ENCODE measurements around the gene BRIP1. TPM values are rescaled to one million over a fixed set of nuclear protein-coding genes. Genes with fewer than 3 reads are reported as not detected.
"Not testable (repeated sequence)": the region's sequence is repeated elsewhere in the genome, so short reads cannot be mapped to it uniquely, and the experiment has no call there.

Gene BRIP1
- polyA plus RNA-seq, 1 experiment: 2.9 TPM

DNA sequence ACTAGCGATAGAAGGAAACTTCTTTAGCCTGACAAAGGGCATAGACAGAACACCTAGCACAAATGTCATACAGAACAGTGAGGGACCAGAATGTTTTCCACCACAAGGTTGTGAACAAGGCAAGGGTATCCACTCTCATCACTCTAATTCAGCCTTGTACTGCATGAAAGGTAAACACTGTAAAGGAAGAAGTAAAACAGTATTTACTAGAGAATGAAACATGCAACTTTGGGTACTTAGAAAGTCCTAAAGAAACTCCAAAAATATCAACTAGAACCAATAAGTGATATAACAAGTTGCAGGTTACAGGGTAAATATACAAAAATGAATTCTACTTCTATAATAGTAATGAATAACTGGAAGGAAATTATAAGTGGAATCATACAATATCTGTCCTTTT, 32.2 kb downstream of the BRIP1 start:
- H3K4me3 ChIP-seq (ENCODE audit: low read depth, low read length): no peak overlapping the region
- DNase-seq (ENCODE audit: low read depth): no peak
- H3K36me3 ChIP-seq (ENCODE audit: control insufficient read depth, insufficient read depth, low read length): no peaks in the 10 kb centered on the region
- ChIA-PET CTCF (no interaction called here), POLR2A (no interaction called here)
- TF ChIP-seq, protein P1, sequence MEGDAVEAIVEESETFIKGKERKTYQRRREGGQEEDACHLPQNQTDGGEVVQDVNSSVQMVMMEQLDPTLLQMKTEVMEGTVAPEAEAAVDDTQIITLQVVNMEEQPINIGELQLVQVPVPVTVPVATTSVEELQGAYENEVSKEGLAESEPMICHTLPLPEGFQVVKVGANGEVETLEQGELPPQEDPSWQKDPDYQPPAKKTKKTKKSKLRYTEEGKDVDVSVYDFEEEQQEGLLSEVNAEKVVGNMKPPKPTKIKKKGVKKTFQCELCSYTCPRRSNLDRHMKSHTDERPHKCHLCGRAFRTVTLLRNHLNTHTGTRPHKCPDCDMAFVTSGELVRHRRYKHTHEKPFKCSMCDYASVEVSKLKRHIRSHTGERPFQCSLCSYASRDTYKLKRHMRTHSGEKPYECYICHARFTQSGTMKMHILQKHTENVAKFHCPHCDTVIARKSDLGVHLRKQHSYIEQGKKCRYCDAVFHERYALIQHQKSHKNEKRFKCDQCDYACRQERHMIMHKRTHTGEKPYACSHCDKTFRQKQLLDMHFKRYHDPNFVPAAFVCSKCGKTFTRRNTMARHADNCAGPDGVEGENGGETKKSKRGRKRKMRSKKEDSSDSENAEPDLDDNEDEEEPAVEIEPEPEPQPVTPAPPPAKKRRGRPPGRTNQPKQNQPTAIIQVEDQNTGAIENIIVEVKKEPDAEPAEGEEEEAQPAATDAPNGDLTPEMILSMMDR (IDR thresholded peaks at IDR 0.05; ENCODE audit: insufficient read depth, low read depth, low read length): no peak
- H3K27me3 ChIP-seq (ENCODE audit: control insufficient read depth, insufficient read depth, low read length): no peaks in the 10 kb centered on the region

DNA sequence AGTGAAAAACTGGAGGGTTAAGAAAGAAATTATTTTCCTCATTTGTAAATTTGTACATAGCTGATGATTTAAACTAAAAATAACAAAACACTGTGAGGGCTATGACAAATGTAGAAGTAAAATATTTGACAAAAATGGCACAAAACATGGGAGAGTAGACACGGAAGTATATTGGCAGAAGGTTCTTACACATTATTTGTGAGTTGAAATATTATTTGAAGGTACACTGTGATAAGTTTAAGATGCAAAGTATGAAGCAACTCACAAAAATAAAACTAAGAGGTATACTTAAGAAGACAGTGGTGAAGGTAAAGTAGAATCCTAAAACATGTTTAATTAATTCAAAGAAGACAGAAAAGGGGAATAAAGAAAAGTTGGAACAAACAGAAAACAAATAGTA, 34.6 kb downstream of the BRIP1 start:
- no peak for DNase-seq (ENCODE audit: low read depth)
- ChIA-PET POLR2A (no interaction called here), CTCF (no interaction called here)
- no peaks in the 10 kb centered on the region for H3K27me3 ChIP-seq (ENCODE audit: control insufficient read depth, insufficient read depth, low read length)
- no peaks in the 10 kb centered on the region for H3K36me3 ChIP-seq (ENCODE audit: control insufficient read depth, insufficient read depth, low read length)
- TF ChIP-seq, protein P1 (IDR thresholded peaks at IDR 0.05; ENCODE audit: insufficient read depth, low read depth, low read length): no peak
- no peak overlapping the region for H3K4me3 ChIP-seq (ENCODE audit: low read depth, low read length)

DNA sequence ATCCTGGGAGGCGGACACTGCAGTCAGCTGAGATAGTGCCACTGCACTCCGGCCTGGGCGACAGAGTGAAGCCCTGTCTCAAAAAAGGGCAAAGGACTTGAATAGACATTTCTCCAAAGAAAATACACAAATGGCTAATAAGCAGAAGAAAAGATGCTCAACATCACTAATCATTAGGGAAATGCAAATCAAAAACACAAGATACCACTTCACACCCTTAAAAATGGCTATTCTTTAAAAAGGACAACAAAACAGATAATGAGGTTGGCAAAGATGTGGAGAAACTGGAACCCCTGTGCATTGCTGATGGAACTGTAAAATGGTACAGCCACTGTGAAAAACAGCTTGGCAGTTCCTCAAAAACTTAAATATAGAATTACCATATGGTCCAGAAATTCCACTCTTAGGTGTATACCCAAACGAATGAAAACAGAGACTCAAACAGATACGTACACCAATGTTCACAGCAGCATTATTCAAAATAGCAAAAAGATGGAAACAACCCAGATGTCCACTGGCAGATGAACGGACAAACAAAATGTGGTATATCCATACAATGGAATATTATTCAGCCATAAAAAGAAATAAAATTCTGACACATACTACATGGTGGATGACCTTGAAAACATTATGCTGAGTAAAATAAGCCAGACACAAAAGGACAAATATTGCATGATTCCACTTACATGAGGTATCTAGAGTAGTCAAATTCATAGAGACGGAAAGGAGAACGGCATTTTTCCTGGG, 35.5 kb downstream of the BRIP1 start:
- ChIA-PET CTCF (no interaction called here), POLR2A (no interaction called here)
- no peaks in the 10 kb centered on the region for H3K36me3 ChIP-seq (ENCODE audit: control insufficient read depth, insufficient read depth, low read length)
- no peak overlapping the region for H3K4me3 ChIP-seq (ENCODE audit: low read depth, low read length)
- H3K27me3 ChIP-seq (ENCODE audit: control insufficient read depth, insufficient read depth, low read length): no peaks in the 10 kb centered on the region
- no peak for DNase-seq (ENCODE audit: low read depth)
- TF ChIP-seq, protein P1 (IDR thresholded peaks at IDR 0.05; ENCODE audit: insufficient read depth, low read depth, low read length): no peak

DNA sequence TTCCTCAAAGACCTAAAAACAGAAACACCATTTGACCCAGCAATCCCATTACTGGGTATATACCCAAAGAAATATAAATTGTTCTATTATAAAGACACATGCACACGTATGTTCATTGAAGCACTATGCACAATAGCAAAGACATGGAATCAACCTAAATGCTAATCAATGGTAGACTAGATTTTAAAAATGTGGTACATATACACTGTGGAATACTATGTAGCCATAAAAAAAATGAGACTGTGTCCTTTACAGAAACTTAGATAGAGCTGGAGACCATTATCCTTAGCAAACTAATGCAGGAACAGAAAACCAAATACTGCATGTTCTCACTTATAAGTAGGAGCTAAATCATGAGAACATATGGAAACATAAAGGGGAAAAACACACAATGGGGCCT, 36.5 kb downstream of the BRIP1 start:
- H3K27me3 ChIP-seq (ENCODE audit: control insufficient read depth, insufficient read depth, low read length); H3K4me3 ChIP-seq (ENCODE audit: low read depth, low read length); POLR2A ChIA-PET; DNase-seq (ENCODE audit: low read depth); H3K36me3 ChIP-seq (ENCODE audit: control insufficient read depth, insufficient read depth, low read length); CTCF ChIA-PET: not testable (repeated sequence)

DNA sequence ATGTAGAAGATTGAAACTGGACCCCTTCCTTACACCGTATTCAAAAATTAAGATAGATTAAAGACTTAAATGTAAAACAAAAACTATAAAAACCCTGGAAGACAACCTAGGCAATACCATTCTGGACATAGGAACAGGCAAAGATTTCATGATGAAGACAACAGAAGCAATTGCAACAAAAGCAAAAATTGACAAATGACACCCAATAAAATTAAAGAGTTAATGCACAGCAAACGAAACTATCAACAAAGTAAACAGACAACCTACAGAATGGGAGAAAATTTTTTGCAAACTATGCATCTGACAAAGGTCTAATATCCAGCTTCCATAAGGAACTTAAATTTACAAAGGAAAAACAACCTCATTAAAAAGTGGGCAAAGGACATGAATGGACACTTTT, 37.1 kb downstream of the BRIP1 start:
- H3K4me3 ChIP-seq (ENCODE audit: low read depth, low read length); CTCF ChIA-PET; POLR2A ChIA-PET; H3K27me3 ChIP-seq (ENCODE audit: control insufficient read depth, insufficient read depth, low read length); H3K36me3 ChIP-seq (ENCODE audit: control insufficient read depth, insufficient read depth, low read length); DNase-seq (ENCODE audit: low read depth): not testable (repeated sequence)

DNA sequence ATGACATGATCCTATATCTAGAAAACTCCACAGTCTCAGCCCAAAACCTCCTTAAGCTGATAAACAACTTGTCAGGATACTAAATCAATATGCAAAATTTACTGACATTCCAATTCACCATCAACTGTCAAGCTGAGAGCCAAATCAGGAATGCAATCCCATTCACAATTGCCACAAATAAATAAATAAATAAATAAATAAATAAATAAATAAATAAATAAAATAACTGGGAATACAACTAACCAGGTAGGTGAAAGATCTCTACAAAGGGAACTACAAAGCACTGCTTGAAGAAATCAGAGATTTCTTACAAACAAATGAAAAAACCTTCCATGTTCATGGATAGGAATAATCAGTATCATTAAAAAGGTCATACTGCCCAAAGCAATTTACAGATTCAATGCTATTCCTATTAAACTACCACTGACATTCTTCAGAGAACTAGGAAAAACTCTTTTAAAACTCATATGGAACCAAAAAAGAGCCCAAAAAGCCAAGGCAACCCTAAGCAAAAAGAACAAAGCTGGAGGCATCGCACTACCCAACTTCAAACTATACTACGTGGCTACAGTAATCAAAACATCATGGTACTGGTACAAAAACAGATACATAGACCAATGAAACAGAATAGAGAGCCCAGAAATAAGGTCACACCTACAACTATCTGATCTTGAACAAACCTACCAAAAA, 37.7 kb downstream of the BRIP1 start:
- Histone ChIP-seq H3K27me3 (ENCODE audit: control insufficient read depth, insufficient read depth, low read length) (no peaks in the 10 kb centered on the region), H3K4me3 (ENCODE audit: low read depth, low read length) (no peak overlapping the region), H3K36me3 (ENCODE audit: control insufficient read depth, insufficient read depth, low read length) (no peaks in the 10 kb centered on the region)
- TF ChIP-seq, protein P1 (IDR thresholded peaks at IDR 0.05; ENCODE audit: insufficient read depth, low read depth, low read length): no peak
- CTCF ChIA-PET: no interaction called here
- POLR2A ChIA-PET: no interaction called here
- no peak for DNase-seq (ENCODE audit: low read depth)
